ENCODE measurements around the gene PRKCZ. TPM values are rescaled to one million over a fixed set of nuclear protein-coding genes. Genes with fewer than 3 reads are reported as not detected.

Gene PRKCZ
- total RNA-seq, 4 donors from 2014 or later, result 0.49 to 1.9 (median 1.1) TPM; not detected in 1

- TF ChIP-seq, protein P1, sequence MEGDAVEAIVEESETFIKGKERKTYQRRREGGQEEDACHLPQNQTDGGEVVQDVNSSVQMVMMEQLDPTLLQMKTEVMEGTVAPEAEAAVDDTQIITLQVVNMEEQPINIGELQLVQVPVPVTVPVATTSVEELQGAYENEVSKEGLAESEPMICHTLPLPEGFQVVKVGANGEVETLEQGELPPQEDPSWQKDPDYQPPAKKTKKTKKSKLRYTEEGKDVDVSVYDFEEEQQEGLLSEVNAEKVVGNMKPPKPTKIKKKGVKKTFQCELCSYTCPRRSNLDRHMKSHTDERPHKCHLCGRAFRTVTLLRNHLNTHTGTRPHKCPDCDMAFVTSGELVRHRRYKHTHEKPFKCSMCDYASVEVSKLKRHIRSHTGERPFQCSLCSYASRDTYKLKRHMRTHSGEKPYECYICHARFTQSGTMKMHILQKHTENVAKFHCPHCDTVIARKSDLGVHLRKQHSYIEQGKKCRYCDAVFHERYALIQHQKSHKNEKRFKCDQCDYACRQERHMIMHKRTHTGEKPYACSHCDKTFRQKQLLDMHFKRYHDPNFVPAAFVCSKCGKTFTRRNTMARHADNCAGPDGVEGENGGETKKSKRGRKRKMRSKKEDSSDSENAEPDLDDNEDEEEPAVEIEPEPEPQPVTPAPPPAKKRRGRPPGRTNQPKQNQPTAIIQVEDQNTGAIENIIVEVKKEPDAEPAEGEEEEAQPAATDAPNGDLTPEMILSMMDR (IDR thresholded peaks at IDR 0.05; ENCODE audit: low read depth), result no peak
Observed at GRCh38 chr1:2137257-2138121, 87.3 kb downstream of the PRKCZ start.

- TF ChIP-seq, protein P1 (IDR thresholded peaks at IDR 0.05; ENCODE audit: low read depth), result no peak
Observed at GRCh38 chr1:2141025-2141424, 90.8 kb downstream of the PRKCZ start.

GRCh38 chr1:2143814-2144500 lies 93.7 kb downstream of the PRKCZ start:
- TF ChIP-seq, protein P1 (IDR thresholded peaks at IDR 0.05; ENCODE audit: low read depth), result no peak

GRCh38 chr1:2144501-2145090 lies 94.4 kb downstream of the PRKCZ start:
- TF ChIP-seq, protein P1 (IDR thresholded peaks at IDR 0.05; ENCODE audit: low read depth), result no peak

GRCh38 chr1:2145946-2146835 lies 96.0 kb downstream of the PRKCZ start:
- TF ChIP-seq, protein P1 (IDR thresholded peaks at IDR 0.05; ENCODE audit: low read depth), result no peak

DNA sequence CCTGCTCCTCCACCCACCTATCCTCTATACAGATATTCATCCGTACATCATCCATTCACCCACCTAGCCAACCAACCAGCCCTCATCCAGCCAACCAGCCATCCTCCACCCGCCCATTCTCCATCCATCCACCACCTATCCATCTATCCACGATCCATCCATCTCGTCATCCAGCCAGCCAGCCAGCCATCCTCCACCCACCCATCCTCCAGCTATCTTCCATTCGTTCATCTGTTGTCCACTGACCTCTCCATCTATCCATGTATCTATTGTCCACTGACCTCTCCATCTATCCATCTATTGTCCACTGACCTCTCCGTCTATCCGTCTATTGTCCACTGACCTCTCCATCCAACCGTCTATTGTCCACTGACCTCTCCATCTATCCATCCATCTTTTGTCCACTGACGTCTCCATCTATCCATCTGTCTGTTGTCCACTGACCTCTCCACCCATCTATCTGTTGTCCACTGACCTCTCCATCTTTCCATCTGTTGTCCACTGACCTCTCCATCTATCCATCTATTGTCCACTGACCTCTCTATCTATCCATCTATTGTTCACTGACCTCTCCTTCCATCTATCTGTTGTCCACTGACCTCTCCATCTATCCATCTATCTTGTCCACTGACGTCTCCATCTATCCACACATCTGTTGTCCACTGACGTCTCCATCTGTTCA lies 96.8 kb downstream of the PRKCZ start:
- TF ChIP-seq, protein P1 (IDR thresholded peaks at IDR 0.05; ENCODE audit: low read depth), result no peak

Data from subcutaneous adipose tissue (tissue), 4 donors.